Measurements from ENCODE around the gene NSD1. TPM values are rescaled to one million over a fixed set of nuclear protein-coding genes. Genes with fewer than 3 reads are reported as not detected.

NSD1 gene
- total RNA-seq, 2 donors from 2014 or later: 150 to 190 TPM

GRCh38 chr5:177310332-177310731 is 176.8 kb downstream of the NSD1 start:
- H3K27me3 ChIP-seq (ENCODE audit: control insufficient read depth, insufficient read depth, low read length, poor library complexity, severe bottlenecking): no peaks in the 10 kb centered on the region
- H3K9me3 ChIP-seq (ENCODE audit: control insufficient read depth, low read length): no peaks in the 10 kb centered on the region
- Mint-ChIP-seq H3K4me3 (peak overlapping the region; percentile 65), H3K9me3 (no peaks in the 10 kb centered on the region), H3K27me3 (ENCODE audit: insufficient read depth) (peaks cover 3% of the 10 kb centered on the region), H3K36me3 (ENCODE audit: low read depth) (peaks cover 24% of the 10 kb centered on the region), H3K4me1 (peaks cover 11% of the 10 kb centered on the region), H3K27ac (no peak overlapping the region)
- no peak for DNase-seq
- no peak overlapping the region for H3K9ac ChIP-seq (ENCODE audit: extremely low read depth, low read length, poor library complexity, severe bottlenecking)
- peak overlapping the region; percentile 83 for H3K4me3 ChIP-seq (ENCODE audit: low read length)
- TF ChIP-seq, protein P1, sequence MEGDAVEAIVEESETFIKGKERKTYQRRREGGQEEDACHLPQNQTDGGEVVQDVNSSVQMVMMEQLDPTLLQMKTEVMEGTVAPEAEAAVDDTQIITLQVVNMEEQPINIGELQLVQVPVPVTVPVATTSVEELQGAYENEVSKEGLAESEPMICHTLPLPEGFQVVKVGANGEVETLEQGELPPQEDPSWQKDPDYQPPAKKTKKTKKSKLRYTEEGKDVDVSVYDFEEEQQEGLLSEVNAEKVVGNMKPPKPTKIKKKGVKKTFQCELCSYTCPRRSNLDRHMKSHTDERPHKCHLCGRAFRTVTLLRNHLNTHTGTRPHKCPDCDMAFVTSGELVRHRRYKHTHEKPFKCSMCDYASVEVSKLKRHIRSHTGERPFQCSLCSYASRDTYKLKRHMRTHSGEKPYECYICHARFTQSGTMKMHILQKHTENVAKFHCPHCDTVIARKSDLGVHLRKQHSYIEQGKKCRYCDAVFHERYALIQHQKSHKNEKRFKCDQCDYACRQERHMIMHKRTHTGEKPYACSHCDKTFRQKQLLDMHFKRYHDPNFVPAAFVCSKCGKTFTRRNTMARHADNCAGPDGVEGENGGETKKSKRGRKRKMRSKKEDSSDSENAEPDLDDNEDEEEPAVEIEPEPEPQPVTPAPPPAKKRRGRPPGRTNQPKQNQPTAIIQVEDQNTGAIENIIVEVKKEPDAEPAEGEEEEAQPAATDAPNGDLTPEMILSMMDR (conservative IDR thresholded peaks at IDR 0.05): no peak
- H3K36me3 ChIP-seq (ENCODE audit: control insufficient read depth, insufficient read depth, low read length): peaks cover 25% of the 10 kb centered on the region
- WGBS, 2 experiments (ENCODE audit: insufficient coverage in 1 of 2, insufficient read length in 1 of 2): 93 to 95% methylated on average over 7 to 13 of the region's 13 CpGs
- H3K4me1 ChIP-seq (ENCODE audit: control insufficient read depth, insufficient read depth, low read length): no peaks in the 10 kb centered on the region
- no peak overlapping the region for H3K27ac ChIP-seq (ENCODE audit: low read depth, low read length)

DNA sequence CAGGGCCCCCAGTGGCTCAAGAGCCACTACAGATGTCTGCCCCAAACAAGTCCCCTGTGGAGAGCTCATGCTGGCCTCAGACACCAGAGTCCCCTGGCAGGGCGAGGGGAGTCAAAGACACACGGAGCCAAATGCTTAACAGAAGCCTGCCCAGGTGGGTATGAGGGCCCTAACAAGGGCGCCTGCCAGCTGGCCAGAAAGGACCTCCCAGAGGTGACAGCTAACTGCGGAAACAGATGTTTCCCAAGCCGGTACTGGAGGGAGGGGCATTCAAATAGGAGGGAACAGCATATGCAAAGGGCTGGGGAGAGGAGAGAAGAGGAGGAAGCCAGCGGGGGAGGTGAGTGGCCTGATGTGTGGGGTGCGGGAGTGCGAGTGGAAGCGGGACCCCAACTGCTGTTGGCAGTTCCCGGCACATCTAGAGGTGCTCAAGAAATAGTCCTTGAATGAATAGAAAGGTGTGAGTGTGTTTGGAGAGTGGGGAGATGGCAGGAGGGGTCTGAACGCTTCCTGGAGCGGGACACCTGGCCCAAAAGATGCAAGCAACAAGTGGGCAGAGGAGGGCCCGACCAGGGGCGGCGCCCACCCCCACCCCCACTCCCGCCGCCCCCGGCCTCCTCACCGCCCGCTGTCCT is 177.3 kb downstream of the NSD1 start:
- Mint-ChIP-seq H3K9me3 (no peaks in the 10 kb centered on the region), H3K27me3 (ENCODE audit: insufficient read depth) (peaks cover 3% of the 10 kb centered on the region), H3K4me1 (peaks cover 11% of the 10 kb centered on the region), H3K4me3 (peak overlapping the region; percentile 65), H3K27ac (peak overlapping the region; percentile 73), H3K36me3 (ENCODE audit: low read depth) (peaks cover 19% of the 10 kb centered on the region)
- Histone ChIP-seq H3K9me3 (ENCODE audit: control insufficient read depth, low read length) (no peaks in the 10 kb centered on the region), H3K27me3 (ENCODE audit: control insufficient read depth, insufficient read depth, low read length, poor library complexity, severe bottlenecking) (no peaks in the 10 kb centered on the region), H3K4me3 (ENCODE audit: low read length) (peak overlapping the region; percentile 83), H3K36me3 (ENCODE audit: control insufficient read depth, insufficient read depth, low read length) (peaks cover 19% of the 10 kb centered on the region), H3K9ac (ENCODE audit: extremely low read depth, low read length, poor library complexity, severe bottlenecking) (no peak overlapping the region), H3K27ac (ENCODE audit: low read depth, low read length) (no peak overlapping the region), H3K4me1 (ENCODE audit: control insufficient read depth, insufficient read depth, low read length) (no peaks in the 10 kb centered on the region)
- WGBS, 2 experiments (ENCODE audit: insufficient coverage in 1 of 2, insufficient read length in 1 of 2): 20 to 38% methylated on average over 5 to 20 of the region's 20 CpGs
- peak; percentile 73 for DNase-seq
- TF ChIP-seq, protein P1 (conservative IDR thresholded peaks at IDR 0.05): no peak

GRCh38 chr5:177311392-177311722 is 177.8 kb downstream of the NSD1 start:
- TF ChIP-seq, protein P1 (conservative IDR thresholded peaks at IDR 0.05): peak; percentile 20
- H3K9me3 Mint-ChIP-seq: no peaks in the 10 kb centered on the region
- no peaks in the 10 kb centered on the region for H3K4me1 ChIP-seq (ENCODE audit: control insufficient read depth, insufficient read depth, low read length)
- H3K27ac Mint-ChIP-seq: peak overlapping the region; percentile 52
- peak overlapping the region; percentile 65 for H3K4me3 Mint-ChIP-seq
- H3K36me3 Mint-ChIP-seq (ENCODE audit: low read depth): peaks cover 14% of the 10 kb centered on the region
- WGBS, 2 experiments (ENCODE audit: insufficient coverage in 1 of 2, insufficient read length in 1 of 2): 0 to 2% methylated on average over 8 to 23 of the region's 23 CpGs
- peaks cover 11% of the 10 kb centered on the region for H3K4me1 Mint-ChIP-seq
- no peak overlapping the region for H3K27ac ChIP-seq (ENCODE audit: low read depth, low read length)
- no peak for DNase-seq
- H3K9me3 ChIP-seq (ENCODE audit: control insufficient read depth, low read length): no peaks in the 10 kb centered on the region
- peak overlapping the region; percentile 83 for H3K4me3 ChIP-seq (ENCODE audit: low read length)
- peaks cover 3% of the 10 kb centered on the region for H3K27me3 Mint-ChIP-seq (ENCODE audit: insufficient read depth)
- peaks cover 14% of the 10 kb centered on the region for H3K36me3 ChIP-seq (ENCODE audit: control insufficient read depth, insufficient read depth, low read length)
- no peaks in the 10 kb centered on the region for H3K27me3 ChIP-seq (ENCODE audit: control insufficient read depth, insufficient read depth, low read length, poor library complexity, severe bottlenecking)
- peak overlapping the region; percentile 57 for H3K9ac ChIP-seq (ENCODE audit: extremely low read depth, low read length, poor library complexity, severe bottlenecking)
